Body of pancreas (tissue), 4 donors: ENCODE data around the gene EXO5.

ENCODE experiments used
- POLR2A ChIP-seq, 3 donors: fragments of 450-650 bp; IDR thresholded peaks; one replicate each; pipeline ENCODE4 v1.6.1; 2016; ENCODE audit warnings: antibody characterized with exemption in 3 of 3, mild to moderate bottlenecking in 2 of 3
- TF ChIP-seq, protein P1 (sequence below), 7 experiments: fragments of 450-650 bp in 4 of 7; fragments of 200-600 bp in 3 of 7; sonication (generic) in 3 of 7; IDR thresholded peaks; one replicate each; pipeline ENCODE4 v1.5.1; 2016 to 2019; ENCODE audit warnings: antibody characterized with exemption in 7 of 7

DNA sequence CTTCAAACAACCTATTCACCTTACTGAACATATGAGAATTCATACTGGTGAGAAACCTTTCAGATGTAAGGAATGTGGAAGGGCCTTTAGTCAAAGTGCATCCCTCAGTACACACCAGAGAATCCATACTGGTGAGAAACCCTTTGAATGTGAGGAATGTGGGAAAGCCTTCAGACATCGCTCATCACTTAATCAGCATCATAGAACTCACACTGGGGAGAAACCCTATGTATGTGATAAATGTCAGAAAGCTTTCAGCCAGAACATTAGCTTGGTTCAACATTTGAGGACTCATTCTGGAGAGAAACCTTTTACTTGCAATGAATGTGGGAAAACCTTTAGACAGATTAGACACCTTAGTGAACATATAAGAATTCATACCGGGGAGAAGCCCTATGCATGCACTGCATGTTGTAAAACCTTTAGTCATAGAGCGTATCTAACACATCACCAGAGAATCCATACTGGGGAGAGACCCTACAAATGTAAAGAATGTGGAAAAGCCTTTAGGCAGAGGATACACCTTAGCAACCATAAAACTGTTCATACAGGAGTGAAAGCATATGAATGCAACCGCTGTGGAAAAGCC is 13.2 kb upstream of the EXO5 start:
- TF ChIP-seq, protein P1, sequence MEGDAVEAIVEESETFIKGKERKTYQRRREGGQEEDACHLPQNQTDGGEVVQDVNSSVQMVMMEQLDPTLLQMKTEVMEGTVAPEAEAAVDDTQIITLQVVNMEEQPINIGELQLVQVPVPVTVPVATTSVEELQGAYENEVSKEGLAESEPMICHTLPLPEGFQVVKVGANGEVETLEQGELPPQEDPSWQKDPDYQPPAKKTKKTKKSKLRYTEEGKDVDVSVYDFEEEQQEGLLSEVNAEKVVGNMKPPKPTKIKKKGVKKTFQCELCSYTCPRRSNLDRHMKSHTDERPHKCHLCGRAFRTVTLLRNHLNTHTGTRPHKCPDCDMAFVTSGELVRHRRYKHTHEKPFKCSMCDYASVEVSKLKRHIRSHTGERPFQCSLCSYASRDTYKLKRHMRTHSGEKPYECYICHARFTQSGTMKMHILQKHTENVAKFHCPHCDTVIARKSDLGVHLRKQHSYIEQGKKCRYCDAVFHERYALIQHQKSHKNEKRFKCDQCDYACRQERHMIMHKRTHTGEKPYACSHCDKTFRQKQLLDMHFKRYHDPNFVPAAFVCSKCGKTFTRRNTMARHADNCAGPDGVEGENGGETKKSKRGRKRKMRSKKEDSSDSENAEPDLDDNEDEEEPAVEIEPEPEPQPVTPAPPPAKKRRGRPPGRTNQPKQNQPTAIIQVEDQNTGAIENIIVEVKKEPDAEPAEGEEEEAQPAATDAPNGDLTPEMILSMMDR (IDR thresholded peaks at IDR 0.05): no peak
- no peak for TF ChIP-seq POLR2A (IDR thresholded peaks at IDR 0.05)
